Muscle of arm (tissue), 12 donors: ENCODE results near the gene WWOX. TPM values are rescaled to one million over a fixed set of nuclear protein-coding genes. Genes with fewer than 3 reads are reported as not detected.

Experiments used
- DNase-seq: peaks from one replicate; pipeline ENCODE4 v3.0.0-alpha.2; 2013
- polyA plus RNA-seq, 12 donors: library from polyadenylated mRNA; unstranded; fragments of 120-200 nt; gene quantifications; one replicate each; pipeline ENCODE4 v1.2.1, GENCODE V29; 2013; ENCODE audit not compliant: insufficient read length in 12 of 12

The WWOX gene
- polyA plus RNA-seq, 12 donors: 7.4 to 17.2 (median 10.9) TPM; not detected in 2

- no peak for DNase-seq
Measured at GRCh38 chr16:78894886-78895285, 795.4 kb downstream of the WWOX start.

DNA sequence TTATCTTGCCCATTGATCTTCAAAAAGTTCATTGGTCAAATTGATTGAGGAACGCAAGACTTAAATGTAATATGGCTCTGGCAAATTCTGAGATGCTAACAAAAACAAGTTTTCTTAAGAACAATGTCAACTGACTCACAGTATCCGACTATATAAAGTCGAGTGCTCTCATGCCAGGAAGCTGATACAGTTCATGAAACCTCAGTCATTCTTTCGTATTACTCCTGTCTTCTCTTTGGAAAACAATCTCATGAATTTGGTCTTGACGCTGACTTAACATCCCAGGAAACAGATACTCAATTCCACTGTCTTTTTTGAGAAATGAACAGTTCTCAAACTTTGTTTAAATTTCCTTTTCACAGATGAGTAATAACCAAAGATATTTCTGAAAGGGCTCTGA lies 796.2 kb downstream of the WWOX start:
- no peak for DNase-seq

DNA sequence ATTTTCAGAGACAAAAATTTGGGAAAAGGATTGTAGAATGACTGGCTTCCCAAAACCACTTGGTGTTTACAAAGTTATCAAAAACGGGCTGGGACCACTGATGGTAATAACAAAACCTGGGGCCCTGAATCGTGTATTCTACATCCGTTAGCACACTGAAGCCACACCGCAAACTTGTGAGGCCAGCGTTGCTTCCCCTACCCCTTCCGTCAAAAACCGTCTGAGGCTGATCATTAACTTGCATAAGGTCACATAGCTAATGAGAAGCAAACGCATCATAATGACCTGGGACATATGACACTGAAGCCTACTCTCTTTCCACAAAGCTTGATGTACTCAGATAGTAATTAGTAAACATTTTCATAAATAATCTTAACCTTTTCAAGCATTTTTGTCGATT lies 796.8 kb downstream of the WWOX start:
- DNase-seq: no peak

DNA sequence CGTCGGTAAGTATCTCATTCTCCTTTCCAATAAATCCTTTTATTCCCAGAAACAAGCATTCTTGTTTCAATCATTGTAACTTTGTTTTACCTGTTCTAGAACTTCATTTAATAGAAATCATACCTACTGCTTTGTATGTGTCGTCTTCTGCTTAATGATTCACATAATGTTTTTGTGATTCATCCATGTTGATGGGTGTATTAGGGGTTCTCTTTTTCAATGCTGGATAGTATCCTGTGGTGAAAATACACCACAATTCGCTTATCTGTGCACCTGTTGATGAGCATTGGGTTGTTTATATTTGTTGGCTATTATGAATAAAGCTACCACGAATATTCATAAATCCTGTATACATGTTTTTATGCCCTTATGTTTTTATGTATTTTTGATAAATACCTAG lies 797.8 kb downstream of the WWOX start:
- DNase-seq: no peak

- no peak for DNase-seq
Measured at GRCh38 chr16:78900044-78900811, 800.8 kb downstream of the WWOX start.

- DNase-seq: no peak
Measured at GRCh38 chr16:78900966-78901365, 801.5 kb downstream of the WWOX start.

GRCh38 chr16:78902321-78902720 lies 802.9 kb downstream of the WWOX start:
- DNase-seq: no peak

DNA sequence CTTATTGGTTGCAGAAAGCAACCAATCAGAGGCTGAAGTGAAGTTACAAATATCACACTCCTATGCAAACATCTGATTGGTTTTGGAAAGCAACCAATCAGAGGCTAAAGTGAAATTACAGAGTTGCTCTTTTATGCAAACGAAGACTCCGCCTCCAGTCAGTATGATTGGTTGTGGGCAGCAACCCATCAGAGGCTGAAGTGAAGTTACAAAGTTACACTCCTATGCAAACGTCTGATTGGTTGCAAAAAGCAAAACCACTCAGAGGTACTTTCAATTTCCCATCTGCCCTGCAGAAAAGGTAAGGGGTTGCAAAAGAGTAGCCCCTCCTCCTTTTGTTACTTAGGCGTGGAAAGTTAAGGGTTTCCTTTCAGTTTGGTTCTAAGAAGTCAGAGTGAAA lies 803.8 kb downstream of the WWOX start:
- no peak for DNase-seq

DNA sequence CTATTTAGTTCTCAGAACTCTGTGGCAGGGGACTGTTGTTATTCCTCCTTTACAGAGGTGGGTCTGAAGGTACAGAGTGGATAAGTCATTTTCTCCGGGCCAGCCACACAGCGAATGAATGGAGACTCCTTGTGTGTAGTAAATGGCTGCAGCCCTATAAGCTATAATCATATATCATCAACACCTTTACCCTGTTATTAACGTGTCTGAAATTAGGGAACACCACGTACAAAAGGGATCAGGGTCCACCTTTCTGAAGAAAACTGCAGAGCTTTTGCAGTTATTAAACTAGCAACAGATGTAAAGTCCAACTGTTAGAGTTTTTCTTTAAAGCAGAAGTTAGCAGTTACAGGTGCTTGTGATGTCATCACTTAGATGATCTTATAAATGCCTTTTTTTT lies 804.4 kb downstream of the WWOX start:
- DNase-seq: no peak

DNA sequence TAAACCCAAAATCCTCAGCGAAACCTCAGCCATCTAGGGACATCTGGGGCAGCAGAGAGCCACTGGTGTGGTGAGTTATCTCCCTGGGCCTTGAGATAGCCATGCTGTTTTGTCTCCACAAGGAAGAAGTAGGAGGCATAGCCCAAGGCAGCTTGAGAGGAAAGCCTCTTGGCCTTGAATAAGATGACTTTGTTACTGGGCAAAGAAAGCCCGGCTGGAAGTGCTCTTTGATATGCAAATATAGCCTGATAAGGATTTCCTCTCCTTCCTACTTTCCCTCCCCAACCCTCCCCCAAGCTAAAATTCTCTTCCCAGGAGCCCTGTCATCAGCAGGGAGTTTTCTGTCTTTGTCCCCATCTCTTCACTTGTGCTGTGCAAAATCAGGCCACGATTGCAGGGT lies 806.7 kb downstream of the WWOX start:
- DNase-seq: no peak

DNA sequence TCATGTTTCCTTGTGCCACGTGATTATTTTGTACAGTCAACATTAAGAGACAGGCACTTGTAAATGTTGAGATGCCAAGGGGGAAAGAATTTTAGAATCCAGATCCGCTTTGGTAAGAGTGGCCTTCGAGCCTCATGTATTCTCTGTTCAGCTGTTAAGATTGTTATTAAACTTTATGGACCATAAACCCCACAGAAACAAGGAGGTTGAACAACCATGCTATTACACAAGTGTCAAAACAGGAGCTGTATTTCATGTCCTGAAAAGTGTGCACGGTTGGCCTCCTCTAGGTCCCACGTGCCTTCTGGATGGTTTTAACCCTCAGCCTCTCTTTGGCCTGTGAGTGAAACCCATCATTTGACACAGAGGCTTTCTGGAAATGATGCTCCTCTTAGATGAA lies 809.8 kb downstream of the WWOX start:
- no peak for DNase-seq

DNA sequence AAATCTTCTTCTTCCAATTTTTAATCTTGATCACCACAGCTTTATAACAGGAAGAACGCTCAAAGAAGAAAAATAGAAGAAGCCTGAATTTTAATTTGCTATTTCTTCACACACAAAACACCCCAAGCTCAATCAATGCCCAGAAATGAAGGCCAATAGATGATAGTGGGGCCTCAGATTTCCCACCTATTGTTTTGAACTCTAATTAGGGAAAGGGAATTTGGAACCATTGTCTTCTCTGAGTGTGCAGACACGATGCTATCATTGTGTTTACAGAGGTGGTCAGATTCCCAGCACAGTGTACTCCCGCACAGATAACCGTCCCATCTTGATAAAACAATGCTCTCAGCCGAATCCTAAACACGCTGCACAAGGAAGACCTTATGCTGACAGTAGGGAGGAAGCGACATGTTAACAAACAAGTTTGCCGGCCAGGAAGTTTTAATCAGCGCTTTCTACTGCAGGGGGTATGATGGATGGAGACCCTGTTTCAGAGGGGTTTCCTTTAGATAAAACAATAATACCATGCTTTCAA lies 816.4 kb downstream of the WWOX start:
- DNase-seq: no peak

GRCh38 chr16:78916928-78917545 lies 817.6 kb downstream of the WWOX start:
- DNase-seq: no peak

DNA sequence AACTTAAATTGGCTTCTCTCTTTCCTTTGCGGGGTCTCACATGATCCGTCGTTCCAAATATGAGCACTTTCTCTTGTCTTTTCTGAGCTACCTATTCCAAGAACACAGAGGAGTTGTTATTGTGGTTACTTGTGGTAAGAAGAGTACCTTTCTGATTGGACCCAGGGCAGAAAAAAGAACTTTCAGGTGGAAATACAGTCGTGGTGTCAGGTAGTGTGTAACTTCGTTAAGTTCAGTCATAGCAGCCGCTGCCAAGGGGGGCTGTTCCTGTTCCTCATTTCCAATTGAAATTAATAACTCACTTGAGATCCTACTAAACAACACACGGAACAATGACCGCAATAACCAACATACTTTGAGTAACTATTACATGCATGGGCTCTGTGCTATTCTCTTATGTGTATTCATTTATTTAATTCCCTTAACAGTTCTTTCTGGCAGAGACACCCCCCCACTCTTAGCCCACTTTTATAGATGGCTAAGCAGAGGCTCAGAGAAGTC lies 819.4 kb downstream of the WWOX start:
- no peak for DNase-seq

GRCh38 chr16:78919852-78920251 lies 820.4 kb downstream of the WWOX start:
- no peak for DNase-seq

- DNase-seq: no peak
Measured at GRCh38 chr16:78920621-78921020, 821.2 kb downstream of the WWOX start.

DNA sequence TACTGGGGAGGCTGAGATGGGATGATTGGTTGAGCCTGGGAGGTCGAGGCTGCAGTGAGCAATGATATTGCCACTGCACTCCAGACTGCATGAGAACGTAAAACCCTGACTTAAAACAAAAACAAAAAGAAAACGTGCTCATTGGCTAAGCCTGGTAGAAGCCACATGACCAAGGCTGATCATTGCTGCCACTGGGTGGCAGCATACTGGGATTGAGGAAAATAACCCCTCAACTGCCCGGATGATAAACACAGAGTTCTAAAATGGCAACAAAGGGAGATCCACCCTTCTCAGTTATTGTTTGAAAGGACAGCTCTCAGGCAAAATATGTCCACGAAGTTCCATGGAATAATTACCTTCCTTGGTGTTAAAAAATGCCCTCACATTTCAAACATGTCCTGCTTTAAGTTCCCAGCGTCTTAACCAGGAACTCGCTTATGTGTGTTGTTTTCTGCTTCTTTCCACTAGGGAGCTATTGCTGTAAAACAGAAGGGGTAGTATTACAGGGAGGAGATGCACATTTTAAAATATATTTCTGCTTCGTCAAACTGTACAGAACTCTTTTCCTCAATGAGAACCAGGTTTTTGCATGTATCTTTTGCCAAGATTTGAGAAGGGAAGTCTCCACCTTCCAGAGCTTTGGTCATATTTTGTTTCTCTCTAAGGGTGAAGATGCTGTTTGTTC lies 825.8 kb downstream of the WWOX start:
- peak; percentile 36 for DNase-seq

- DNase-seq: no peak
Measured at GRCh38 chr16:78926723-78927210, 827.3 kb downstream of the WWOX start.

DNA sequence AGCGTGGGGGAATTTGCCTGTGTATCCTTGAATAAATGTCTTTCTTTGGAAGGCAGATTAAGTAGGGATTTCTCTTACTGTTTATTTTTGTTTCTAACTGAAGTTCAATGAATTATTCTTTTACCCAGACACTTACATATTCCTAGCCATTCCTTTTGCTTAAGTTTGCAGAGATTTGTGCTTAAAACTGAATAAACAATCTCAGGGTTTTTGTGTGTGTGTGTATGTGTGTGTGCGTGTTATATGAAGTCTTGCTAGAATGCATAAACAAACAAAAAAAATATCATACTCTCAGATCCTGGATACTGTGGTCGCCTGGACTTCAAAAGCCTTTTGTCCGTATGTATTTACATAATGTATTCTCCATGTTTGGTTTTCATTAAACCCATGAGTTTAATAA lies 828.3 kb downstream of the WWOX start:
- DNase-seq: no peak

DNA sequence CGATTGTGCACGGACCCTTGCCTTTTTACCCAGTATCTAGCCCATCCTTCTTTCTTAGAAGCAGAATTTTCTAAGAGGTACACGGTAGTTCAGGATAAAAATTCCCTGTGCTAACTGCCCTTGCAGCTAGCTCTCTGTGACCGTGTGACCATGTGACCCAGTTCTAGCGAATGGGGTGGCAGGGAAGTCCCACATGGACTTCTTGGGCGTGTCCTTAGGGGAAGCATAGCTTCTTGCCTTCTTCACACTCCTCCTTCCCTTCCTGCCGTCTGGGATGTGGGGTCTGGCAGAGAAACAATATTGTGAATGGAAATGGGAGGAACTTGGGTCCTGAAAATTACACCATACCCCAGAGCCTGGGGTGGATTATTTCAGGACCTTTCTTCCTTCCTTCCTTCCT lies 830.4 kb downstream of the WWOX start:
- no peak for DNase-seq

- DNase-seq: no peak
Measured at GRCh38 chr16:78930561-78930960, 831.1 kb downstream of the WWOX start.

- DNase-seq: no peak
Measured at GRCh38 chr16:78931267-78931666, 831.8 kb downstream of the WWOX start.

DNA sequence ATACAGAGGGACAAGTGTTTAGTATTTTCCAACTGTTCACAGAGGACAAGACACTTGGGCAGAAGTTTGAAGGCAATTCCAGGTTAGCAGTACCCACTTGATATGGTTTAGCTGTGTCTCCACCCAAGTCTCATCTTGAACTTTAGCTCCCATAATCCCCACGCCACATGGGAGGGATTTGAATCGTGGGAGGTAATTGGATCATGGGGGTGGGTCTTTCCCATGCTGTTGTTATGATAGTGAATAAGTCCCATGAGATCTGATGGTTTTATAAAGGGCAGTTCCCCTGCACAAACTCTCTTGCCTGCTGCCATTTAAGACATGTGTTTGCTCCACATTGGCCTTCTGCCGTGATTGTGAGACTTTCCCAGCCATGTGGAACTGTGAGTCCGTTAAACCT lies 832.2 kb downstream of the WWOX start:
- no peak for DNase-seq
